ENCODE measurements around the gene SENP1.
"Not testable (repeated sequence)": the region's sequence is repeated elsewhere in the genome, so short reads cannot be mapped to it uniquely, and the experiment has no call there.

The SENP1 gene

GRCh38 chr12:48111312-48111693 is 5.4 kb upstream of the SENP1 start:
- DNase-seq (ENCODE audit: low spot score), result not testable (repeated sequence)

GRCh38 chr12:48110691-48111311 is 4.9 kb upstream of the SENP1 start:
- DNase-seq (ENCODE audit: low spot score), result no peak

GRCh38 chr12:48109424-48109823 is 3.5 kb upstream of the SENP1 start:
- no peak for DNase-seq (ENCODE audit: low spot score)

- DNase-seq (ENCODE audit: low spot score), result no peak
Observed at GRCh38 chr12:48106681-48107613, 1.1 kb upstream of the SENP1 start.

GRCh38 chr12:48105321-48105866 is 485 bp downstream of the SENP1 start:
- DNase-seq (ENCODE audit: low spot score), result no peak

- no peak for DNase-seq (ENCODE audit: low spot score)
Observed at GRCh38 chr12:48104531-48104930, 1.3 kb downstream of the SENP1 start.

- DNase-seq (ENCODE audit: low spot score), result no peak
Observed at GRCh38 chr12:48092611-48093010, 13.3 kb downstream of the SENP1 start.

GRCh38 chr12:48086327-48086726 is 19.6 kb downstream of the SENP1 start:
- no peak for DNase-seq (ENCODE audit: low spot score)

GRCh38 chr12:48084841-48085460 is 20.9 kb downstream of the SENP1 start:
- DNase-seq (ENCODE audit: low spot score), result no peak

- no peak for DNase-seq (ENCODE audit: low spot score)
Observed at GRCh38 chr12:48084066-48084465, 21.8 kb downstream of the SENP1 start.

GRCh38 chr12:48080821-48081220 is 25.1 kb downstream of the SENP1 start:
- no peak for DNase-seq (ENCODE audit: low spot score)

GRCh38 chr12:48080285-48080684 is 25.6 kb downstream of the SENP1 start:
- no peak for DNase-seq (ENCODE audit: low spot score)

GRCh38 chr12:48078901-48079300 is 27.0 kb downstream of the SENP1 start:
- no peak for DNase-seq (ENCODE audit: low spot score)

GRCh38 chr12:48077111-48077510 is 28.8 kb downstream of the SENP1 start:
- no peak for DNase-seq (ENCODE audit: low spot score)

GRCh38 chr12:48075832-48076231 is 30.0 kb downstream of the SENP1 start:
- no peak for DNase-seq (ENCODE audit: low spot score)

GRCh38 chr12:48074266-48074665 is 31.6 kb downstream of the SENP1 start:
- DNase-seq (ENCODE audit: low spot score), result no peak

- no peak for DNase-seq (ENCODE audit: low spot score)
Observed at GRCh38 chr12:48072266-48072665, 33.6 kb downstream of the SENP1 start.

- no peak for DNase-seq (ENCODE audit: low spot score)
Observed at GRCh38 chr12:48071808-48072207, 34.1 kb downstream of the SENP1 start.

- DNase-seq (ENCODE audit: low spot score), result no peak
Observed at GRCh38 chr12:48070731-48071130, 35.1 kb downstream of the SENP1 start.

GRCh38 chr12:48070033-48070432 is 35.8 kb downstream of the SENP1 start:
- no peak for DNase-seq (ENCODE audit: low spot score)

GRCh38 chr12:48069241-48069640 is 36.6 kb downstream of the SENP1 start:
- DNase-seq (ENCODE audit: low spot score), result no peak

- DNase-seq (ENCODE audit: low spot score), result no peak
Observed at GRCh38 chr12:48068457-48068856, 37.4 kb downstream of the SENP1 start.

Data from COLO829 (cell line).